HG02970 (cell line): ENCODE results near the gene SMARCA4.
"Not testable (repeated sequence)": the region's sequence is repeated elsewhere in the genome, so short reads cannot be mapped to it uniquely, and the experiment has no call there.

Source experiments
- ATAC-seq: cut with Tn5 transposase; IDR thresholded peaks from one replicate; pipeline ENCODE4 v1.9.1; 2021; ENCODE audit warnings: mild to moderate bottlenecking, moderate library complexity, moderate number of reproducible peaks; ENCODE audit not compliant: unreplicated experiment, low FRiP score

The SMARCA4 gene

DNA sequence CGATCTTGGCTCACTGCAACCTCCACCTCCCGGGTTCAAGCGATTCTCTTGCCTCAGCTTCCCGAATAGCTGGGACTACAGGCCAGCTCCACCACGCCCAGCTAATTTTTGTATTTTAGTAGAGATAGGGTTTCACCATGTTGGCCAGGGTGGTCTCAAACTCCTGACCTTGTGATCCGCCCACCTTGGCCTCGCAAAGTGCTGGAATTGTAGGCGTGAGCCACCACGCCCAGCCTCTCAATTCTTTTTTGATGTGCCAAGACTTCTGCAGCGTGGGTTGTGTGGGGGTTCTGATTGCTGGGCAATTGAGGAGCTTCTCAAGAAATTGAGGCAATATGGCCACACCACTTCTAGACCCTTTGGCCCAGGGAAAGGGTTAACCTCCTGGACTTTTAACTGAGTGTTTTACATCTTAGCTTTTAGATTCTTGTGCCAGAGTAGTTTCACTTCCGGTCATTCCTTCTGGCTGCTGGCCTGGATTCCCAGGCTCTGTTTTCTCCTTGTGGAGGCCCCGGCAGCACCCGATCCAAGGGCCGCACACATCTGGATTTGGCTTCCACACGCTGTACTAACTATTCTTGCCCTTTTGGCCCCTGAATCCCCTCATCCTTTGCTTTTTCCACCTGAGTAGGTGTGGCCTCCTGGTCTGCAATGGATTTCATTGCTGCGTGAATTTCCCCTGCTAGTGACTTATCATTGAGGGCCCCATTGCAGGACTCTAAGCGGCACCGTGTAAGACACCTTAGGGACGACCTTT lies 14.7 kb downstream of the SMARCA4 start:
- no peak for ATAC-seq

DNA sequence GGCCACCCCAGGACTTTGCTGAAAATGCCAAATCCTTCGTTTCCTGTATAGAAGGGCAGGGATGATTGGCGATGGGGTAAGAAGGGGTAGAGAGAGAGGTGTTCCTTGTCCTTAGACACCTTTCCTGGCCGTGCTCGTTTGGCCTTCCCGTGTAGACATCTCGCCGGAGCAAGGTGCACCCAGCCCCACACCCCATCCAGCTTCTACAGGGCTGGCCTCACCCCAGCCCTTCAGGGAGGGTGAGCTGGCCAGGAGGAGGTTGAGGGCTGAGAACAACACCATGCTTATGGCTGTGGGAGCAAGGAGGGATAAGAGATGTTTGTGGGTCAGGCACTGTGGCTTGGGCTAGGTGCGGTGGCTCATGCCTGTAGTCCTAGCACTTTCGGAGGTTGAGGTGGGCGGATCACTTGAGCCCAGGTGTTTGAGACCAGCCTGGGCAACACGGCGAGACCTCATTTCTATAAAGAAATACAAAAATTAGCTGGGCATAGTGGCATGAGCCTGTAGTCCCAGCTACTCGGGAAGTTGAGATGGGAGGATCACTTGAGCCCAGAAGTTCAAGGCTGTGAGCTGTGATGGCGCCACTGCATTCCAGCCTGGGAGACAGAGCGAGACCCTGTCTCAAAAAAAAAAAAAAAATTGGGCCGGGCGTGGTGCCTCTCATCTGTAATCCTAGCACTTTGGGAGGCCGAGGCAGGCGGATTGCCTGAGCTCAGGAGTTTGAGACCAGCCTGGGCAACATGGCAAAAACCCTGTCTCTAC lies 15.5 kb downstream of the SMARCA4 start:
- no peak for ATAC-seq

DNA sequence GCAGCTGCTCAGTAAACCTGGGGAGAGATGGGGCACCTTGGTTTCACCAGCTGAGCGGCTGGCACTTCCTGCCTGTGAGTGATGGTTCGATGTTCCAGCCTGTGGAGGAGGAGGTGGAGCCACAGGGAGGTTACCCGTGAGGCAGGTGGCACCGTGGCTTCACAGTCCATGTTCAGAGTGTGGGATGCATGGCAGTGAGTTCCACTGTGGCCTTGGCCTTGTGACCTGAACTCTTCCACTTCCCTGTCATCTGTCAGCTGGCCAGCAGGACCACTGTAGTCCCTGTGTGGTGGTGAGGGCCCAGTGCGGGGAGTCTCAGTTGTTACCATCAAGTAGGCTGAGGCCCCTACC lies 16.9 kb downstream of the SMARCA4 start:
- ATAC-seq: no peak

DNA sequence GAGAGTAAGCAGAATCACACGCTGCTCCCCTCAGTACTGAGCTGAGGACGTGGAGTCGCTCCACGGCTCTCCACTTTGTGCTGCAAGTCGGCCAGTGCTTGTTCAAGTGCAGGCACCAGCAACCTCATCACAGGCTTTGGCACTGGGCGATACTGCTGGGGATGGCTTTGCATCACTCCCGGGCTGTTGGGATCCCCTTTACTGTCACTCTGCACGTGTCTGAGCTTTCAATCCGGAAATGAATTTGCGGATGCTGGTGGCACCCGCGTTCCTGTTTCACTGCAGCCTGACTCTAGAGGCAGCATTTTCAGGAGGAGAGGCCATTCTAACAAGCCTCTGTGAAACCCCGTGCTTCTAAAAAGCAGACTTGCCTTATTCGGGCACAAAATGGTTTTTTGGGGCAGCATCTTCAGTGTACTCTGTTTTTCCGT lies 19.1 kb downstream of the SMARCA4 start:
- ATAC-seq: no peak

DNA sequence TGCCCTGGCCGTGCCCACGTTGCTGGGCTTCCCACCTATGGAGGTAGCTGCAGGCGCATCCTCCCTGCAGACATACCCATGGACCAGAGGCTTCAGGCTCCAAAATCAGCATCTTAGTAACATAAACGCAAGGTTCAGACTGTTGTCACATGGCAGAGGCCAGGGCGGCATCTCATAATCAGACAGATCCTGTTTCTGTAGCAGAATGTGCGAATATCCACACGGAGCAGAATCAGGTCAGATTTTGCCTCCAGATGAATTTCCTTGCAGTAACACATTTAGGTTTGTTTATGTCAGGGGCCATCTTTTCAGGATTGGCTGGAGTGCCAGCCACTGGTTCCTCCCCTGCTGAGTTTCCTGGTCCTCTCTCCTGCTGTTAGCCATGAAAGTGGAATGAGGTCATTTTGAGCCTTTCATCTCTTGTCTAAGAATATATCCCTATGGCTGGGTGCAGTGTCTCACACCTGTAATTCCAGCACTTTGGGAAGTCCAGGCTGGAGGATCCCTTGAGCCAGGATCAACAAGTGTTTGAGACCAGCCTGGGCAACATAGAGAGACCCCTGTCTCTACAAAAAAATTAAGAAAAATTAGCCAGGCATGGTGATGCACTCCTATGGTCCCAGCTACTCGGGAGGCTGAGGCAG lies 20.5 kb downstream of the SMARCA4 start:
- no peak for ATAC-seq

DNA sequence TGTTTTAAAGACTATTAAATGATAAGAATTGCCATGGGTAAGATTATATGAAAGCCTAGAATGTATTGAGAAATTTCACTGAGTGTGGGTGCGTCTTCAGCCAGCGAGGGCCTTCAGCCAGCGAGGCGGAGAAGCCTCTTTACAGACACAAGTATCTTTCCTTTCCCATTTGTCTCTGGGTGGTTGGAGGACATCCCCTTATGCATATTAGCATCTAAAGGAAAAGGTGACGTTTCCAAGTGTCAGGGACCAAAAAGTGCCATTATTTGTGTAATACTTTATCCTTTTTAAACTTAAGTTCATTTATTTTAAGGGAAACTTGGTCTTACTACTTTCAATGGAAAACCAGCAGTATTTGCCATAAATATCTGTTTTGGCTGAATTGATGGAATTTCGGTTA lies 22.2 kb downstream of the SMARCA4 start:
- ATAC-seq: no peak

DNA sequence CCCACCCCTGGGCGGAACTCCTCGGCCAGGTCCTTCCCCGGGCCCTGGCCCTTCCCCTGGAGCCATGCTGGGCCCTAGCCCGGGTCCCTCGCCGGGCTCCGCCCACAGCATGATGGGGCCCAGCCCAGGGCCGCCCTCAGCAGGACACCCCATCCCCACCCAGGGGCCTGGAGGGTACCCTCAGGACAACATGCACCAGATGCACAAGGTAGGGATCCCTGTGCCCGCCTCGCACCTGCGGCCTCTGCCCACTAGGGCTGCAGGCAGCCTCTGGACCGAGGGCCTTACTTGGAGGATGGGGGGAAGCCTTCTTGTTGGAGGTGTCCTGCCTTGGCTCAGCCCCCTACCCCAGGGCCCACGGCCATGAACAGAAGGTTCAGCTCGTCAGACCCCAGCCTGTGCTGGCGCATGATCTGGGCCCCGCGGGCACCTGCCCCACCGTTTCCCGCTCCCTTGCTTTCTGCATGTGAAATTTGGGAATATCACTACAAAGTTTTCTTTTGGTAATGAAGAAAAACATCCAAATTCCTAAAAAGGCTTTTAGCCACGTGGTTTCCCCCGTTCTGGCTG lies 23.4 kb downstream of the SMARCA4 start:
- ATAC-seq: no peak

DNA sequence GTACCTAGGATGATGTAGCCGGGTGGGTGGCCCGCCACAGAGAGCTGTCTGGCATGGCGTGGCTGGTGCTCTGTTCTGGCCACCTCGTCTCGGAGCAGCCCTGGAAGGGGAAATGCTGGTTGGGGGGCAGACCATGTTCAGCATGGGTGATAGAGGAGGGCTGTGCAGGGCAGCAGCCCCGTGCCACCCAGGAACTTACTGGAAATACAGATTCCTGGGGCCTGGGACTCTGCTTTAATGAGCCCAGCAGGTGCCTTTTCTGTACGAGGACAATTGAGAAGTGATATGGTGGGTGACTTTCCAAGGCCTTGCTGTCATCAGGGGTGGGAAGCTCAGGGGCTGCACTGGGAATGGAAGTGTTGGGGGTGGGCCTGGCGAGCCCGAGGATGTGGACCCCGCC lies 24.7 kb downstream of the SMARCA4 start:
- ATAC-seq: no peak

DNA sequence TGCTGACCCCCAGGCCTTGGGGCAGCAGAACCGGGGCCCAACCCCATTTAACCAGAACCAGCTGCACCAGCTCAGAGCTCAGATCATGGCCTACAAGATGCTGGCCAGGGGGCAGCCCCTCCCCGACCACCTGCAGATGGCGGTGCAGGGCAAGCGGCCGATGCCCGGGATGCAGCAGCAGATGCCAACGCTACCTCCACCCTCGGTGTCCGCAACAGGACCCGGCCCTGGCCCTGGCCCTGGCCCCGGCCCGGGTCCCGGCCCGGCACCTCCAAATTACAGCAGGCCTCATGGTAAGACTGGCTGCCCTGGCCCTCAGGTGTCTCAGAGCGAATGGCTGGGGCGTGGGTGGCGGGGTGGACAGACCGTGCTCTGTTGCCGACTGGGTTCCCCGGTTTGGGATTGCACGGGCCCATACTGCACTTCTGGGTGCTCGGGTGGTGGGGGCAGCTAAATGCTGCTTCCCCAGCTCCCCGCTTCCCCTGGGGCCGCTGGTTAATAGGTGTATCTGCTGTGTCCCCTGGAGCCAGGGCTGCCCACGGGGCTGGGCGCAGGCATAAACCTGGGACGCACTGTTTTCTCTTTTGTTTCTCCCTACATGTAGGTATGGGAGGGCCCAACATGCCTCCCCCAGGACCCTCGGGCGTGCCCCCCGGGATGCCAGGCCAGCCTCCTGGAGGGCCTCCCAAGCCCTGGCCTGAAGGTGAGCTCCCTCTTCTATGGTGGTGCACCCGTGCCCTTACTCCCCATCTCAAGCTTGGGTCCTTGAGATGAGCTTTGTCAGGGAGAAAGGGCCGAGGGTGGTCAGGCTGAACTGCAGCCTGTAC lies 25.7 kb downstream of the SMARCA4 start:
- no peak for ATAC-seq

DNA sequence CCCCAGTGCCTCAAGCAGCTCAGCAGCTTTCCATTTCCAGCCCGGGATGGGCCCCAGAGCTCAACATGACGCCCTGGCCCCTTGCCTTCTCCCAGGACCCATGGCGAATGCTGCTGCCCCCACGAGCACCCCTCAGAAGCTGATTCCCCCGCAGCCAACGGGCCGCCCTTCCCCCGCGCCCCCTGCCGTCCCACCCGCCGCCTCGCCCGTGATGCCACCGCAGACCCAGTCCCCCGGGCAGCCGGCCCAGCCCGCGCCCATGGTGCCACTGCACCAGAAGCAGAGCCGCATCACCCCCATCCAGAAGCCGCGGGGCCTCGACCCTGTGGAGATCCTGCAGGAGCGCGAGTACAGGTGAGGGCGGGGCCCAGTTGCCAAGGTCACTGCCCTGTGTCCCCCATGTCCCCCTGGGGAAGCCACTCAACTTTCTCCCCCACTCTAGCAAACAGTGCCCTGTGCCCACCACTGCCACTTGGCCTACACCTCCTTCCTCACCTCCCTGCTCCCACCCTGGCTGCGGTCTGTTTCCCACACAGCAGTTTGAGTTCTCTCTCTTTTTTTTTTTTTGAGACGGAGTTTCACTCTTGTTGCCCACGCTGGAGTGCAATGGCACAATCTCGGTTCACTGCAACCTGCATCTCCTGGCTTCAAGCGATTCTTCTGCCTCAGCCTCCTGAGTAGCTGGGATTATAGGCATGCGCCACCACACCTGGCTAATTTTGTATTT lies 26.9 kb downstream of the SMARCA4 start:
- ATAC-seq: no peak

DNA sequence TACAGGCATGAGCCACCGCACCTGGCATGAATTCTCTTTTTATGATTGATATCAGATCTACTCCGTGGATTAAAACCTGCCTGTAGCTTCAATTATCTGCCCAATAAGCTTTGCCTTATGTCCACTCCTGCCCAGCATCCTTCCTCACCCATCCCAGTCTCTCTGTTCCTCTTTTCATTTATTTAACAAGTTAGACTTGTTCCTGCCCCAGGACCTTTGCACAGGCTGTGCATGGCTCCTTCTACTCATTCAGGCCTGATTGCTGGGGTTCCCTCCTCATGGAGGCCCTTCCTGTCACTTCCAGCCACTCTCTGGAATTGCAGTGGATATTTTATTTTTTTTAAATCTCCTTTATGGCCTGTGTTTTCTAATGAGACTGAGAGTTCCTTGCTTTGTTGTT lies 27.6 kb downstream of the SMARCA4 start:
- ATAC-seq: no peak

DNA sequence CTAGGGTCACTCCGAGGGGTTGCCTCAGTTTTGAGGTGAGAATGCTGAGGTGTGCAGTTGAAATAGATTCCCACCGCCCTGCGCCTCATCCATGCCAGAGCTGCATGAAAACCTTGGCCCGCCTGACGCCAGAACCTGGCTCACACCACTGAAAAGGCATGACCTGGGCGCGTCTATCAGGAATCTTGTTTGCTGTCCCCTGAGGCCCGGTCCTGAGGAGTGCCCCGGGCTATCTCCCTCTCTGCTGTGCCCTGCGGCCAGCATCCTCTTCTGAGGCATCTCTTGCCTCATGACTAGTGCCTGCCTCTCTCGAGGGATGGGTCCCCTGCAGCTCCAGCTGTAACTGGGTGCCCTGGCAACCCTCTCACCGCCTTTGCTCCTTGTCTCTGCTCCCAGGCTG lies 28.1 kb downstream of the SMARCA4 start:
- no peak for ATAC-seq

DNA sequence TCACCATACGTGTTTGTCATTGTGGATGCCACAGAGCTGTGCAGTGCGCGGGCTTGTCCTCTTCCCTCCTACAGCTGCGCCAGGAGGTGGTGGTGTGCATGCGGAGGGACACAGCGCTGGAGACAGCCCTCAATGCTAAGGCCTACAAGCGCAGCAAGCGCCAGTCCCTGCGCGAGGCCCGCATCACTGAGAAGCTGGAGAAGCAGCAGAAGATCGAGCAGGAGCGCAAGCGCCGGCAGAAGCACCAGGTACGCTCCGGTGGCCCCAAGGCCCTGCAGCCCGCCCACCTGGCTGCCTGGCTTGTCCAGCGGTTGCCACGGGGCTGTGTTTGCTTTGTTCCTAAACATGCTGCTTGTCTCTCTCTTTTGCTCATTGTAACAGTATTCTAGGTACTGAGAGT lies 30.2 kb downstream of the SMARCA4 start:
- no peak for ATAC-seq

DNA sequence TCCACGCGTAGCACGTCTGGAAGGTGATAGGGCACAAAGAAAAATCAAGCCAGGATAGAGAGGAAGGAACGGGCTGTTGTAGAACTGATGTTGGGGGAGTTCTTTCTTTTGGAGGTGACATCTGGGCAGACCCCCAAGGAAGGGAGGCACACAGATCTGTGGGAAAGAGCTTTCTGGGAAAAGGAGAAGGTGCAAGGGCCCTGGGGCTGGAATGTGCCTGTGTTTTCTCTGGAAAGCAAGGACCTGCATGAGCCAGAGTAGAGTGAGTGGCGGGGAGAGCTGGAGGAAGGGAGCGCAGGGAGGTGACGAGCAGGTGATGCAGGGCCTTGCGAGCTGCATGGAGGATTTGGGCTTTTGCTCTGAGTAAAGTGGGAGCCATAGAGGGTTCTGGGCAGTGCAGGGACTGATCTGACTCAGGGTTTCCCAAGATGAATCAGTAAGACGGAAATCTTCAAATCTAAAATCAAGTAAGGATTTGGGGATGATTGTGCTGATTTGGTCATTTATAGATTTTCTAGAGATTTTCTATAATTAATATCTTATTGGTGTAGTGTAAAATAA lies 30.8 kb downstream of the SMARCA4 start:
- no peak for ATAC-seq

DNA sequence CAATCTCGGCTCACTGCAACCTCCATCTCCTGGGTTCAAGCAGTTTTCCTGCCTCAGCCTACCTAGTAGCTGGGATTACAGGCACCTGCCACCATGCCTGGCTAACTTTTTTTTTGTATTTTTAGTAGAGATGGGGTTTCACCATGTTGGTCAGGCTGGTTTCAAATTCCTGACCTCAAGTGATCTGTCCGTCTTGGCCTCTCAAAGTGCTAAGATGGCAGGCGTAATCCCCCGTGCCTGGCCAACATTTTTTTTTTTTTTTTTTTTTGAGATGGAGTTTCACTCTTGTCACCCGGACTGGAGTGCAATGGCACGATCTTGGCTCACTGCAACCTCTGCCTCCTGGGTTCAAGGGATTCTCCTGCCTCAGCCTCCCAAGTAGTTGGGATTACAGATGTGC lies 31.3 kb downstream of the SMARCA4 start:
- ATAC-seq: not testable (repeated sequence)

DNA sequence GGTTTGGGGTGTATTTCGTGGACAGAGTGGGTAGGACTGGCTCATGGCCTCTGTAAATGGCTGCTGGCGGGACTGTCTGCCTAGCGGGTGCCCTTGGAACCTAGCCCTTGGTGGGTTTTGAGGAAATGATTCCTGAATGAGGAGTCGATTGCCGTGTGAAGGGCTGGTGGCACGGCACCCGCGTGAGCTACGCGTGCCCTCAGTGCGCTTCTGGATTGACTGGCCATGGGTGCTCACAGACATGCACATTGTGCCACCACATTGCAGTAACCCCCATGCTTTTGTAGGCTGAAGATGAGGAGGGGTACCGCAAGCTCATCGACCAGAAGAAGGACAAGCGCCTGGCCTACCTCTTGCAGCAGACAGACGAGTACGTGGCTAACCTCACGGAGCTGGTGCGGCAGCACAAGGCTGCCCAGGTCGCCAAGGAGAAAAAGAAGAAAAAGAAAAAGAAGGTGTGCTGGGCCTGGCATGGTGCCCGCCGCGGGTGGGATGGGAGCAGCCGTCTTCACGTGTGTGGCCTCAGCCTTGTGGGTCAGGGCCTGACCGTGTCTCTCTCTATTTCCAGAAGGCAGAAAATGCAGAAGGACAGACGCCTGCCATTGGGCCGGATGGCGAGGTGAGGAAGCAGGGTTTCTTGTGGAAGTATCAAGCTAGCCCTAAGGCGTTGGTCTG lies 35.2 kb downstream of the SMARCA4 start:
- ATAC-seq: no peak

DNA sequence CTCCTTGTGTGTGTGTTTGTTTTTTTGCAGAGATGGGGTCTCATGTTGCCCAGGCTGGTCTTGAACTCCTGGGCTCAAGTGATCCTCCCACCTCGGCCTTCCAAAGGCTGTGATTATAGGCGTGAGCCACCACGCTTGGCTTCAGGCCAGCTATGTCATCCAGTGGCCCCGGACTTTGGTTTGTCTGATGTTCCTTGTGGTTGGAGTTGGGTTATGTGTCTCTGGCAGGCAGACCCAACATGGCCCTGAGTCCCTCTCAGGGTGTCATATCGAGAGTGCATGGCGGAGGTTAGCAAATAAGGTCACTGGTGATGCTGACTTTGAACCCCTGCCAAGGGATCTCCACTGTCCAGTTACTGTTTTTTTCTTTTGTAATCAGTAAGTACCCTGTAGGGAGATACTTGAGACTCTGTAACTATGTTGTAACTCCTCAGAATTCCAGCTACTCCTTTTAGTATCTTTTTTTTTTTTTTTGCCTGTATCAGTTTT lies 37.3 kb downstream of the SMARCA4 start:
- ATAC-seq: no peak

DNA sequence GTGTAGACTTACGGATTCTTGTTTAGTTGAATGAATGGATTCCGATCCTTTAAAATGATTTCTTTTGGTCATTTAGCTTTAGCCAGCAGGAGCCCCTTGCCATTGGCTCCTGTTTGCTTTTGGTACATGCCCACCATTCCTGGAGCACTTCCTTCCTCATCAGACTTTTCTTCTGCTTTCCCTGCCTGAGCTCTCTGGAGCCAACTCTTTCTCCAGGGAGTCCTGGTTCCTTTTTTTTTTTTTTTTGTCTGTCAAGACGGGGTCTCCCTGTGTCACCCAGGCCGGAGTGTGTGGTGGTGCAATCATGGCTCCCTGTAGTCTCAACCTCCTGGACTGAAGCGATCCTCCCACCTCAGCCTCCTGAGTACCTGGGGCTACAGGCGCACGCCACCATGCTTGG lies 37.8 kb downstream of the SMARCA4 start:
- ATAC-seq: no peak

DNA sequence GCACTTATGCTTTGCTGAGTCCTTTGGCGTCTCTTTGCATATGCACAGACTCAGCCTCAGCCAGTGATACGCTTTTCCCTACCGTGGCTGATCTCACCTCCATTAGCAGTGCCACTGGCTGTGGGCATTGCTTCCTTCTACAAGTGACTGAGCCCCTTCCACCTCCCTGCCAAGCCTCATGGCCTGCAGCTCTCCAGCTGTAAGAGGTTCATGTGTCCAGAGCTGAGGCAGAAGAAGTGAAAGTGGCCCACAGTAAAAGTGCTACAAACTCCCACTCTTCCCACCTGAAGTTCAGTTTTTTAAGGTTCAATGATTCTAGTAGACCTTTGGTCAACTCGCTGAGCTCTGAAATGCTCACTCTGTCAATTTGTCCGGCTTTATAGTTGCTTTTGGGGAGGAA lies 44.7 kb downstream of the SMARCA4 start:
- no peak for ATAC-seq
